ENCODE results near the gene MICAL1.
"Not testable (repeated sequence)": the region's sequence is repeated elsewhere in the genome, so short reads cannot be mapped to it uniquely, and the experiment has no call there.

MICAL1 gene

GRCh38 chr6:109467696-109468095 lies 12.1 kb upstream of the MICAL1 start:
- Mint-ChIP-seq H3K9me3 (no peaks in the 10 kb centered on the region), H3K36me3 (ENCODE audit: low read depth) (peaks cover 90% of the 10 kb centered on the region), H3K27me3 (no peaks in the 10 kb centered on the region), H3K4me1 (ENCODE audit: low read depth) (peaks cover 14% of the 10 kb centered on the region), H3K27ac (no peak overlapping the region), H3K4me3 (no peak overlapping the region)
- intact Hi-C loops (cut with micrococcal nuclease) = no loop called here

- Mint-ChIP-seq H3K4me1 (ENCODE audit: low read depth) (peaks cover 7% of the 10 kb centered on the region), H3K4me3 (no peak overlapping the region), H3K36me3 (ENCODE audit: low read depth) (peaks cover 89% of the 10 kb centered on the region), H3K9me3 (no peaks in the 10 kb centered on the region), H3K27ac (no peak overlapping the region), H3K27me3 (no peaks in the 10 kb centered on the region)
- intact Hi-C loops (cut with micrococcal nuclease) = no loop called here
Observed at GRCh38 chr6:109466212-109466923, 10.8 kb upstream of the MICAL1 start.

DNA sequence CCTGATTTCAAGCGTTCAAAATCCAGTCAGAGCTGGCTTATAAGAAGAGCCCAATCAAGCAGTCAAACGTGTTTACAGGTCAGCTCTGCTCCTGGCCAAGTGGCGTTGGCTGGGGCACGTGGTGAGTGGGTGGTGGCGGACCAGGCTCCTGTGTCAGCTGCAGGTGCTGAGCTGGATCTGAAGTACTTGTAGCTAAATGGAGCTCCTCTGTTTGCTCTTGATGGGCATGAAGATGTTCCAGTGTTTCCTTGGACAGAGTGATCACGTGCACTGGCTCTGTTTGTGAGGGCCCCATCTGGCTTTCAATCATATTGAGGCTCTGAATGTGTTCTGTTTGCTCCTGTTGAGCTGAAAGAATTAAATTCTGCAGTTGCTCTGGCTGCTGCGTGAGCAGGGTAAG lies 10.2 kb upstream of the MICAL1 start:
- H3K27ac Mint-ChIP-seq = no peak overlapping the region

DNA sequence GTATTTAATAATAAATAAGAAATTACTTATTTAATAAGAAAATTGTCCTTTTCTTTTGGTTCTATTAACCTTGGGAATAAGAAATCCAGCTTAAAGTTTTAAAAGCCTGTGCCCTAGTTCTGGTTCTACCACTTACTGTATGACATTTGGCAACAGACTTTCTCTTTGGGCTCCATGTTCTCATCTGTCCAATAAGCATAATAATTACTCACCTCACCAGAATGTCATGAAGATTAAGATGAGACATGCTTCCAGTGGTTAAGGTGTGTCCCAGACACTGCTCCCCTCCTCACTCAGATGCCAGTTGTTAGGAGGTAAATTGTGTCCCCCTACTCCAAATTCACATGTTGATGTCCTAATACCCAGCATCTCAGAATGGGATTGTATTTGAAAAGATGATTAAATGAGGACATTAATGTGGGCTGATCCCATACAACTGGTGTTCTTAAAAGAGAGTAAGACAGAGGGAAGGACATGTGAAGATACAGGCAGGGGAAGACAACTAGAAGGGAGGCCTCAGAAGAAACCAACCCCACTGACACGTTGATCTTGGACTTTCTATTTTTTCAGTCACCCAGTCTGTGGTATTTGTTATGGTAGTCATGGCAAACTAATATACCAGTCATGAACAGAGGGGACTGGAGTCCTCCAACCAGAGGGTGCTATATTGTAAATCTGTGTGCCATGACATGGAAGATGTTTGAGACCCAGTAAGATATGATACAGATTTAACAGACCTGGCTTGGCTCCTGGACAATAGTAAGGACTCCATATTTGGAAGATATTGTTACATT lies 6.4 kb upstream of the MICAL1 start:
- intact Hi-C loops (cut with micrococcal nuclease) = no loop called here
- Mint-ChIP-seq H3K9me3 (no peaks in the 10 kb centered on the region), H3K27me3 (no peaks in the 10 kb centered on the region), H3K36me3 (ENCODE audit: low read depth) (peaks cover 52% of the 10 kb centered on the region), H3K27ac (no peak overlapping the region), H3K4me3 (no peak overlapping the region), H3K4me1 (ENCODE audit: low read depth) (peaks cover 27% of the 10 kb centered on the region)

More for the DNA sequence above, 10.2 kb upstream of the MICAL1 start:
- intact Hi-C loops (cut with micrococcal nuclease) = no loop called here
- Mint-ChIP-seq H3K27me3 (no peaks in the 10 kb centered on the region), H3K4me1 (ENCODE audit: low read depth) (peaks cover 7% of the 10 kb centered on the region), H3K36me3 (ENCODE audit: low read depth) (peaks cover 89% of the 10 kb centered on the region), H3K4me3 (no peak overlapping the region), H3K9me3 (no peaks in the 10 kb centered on the region)

- H3K4me1 Mint-ChIP-seq (ENCODE audit: low read depth) = peaks cover 34% of the 10 kb centered on the region
- H3K27me3 Mint-ChIP-seq; H3K27ac Mint-ChIP-seq; intact Hi-C loops (cut with micrococcal nuclease); H3K9me3 Mint-ChIP-seq; H3K4me3 Mint-ChIP-seq: not testable (repeated sequence)
- H3K36me3 Mint-ChIP-seq (ENCODE audit: low read depth) = peaks cover 45% of the 10 kb centered on the region
Observed at GRCh38 chr6:109461205-109461604, 5.6 kb upstream of the MICAL1 start.

DNA sequence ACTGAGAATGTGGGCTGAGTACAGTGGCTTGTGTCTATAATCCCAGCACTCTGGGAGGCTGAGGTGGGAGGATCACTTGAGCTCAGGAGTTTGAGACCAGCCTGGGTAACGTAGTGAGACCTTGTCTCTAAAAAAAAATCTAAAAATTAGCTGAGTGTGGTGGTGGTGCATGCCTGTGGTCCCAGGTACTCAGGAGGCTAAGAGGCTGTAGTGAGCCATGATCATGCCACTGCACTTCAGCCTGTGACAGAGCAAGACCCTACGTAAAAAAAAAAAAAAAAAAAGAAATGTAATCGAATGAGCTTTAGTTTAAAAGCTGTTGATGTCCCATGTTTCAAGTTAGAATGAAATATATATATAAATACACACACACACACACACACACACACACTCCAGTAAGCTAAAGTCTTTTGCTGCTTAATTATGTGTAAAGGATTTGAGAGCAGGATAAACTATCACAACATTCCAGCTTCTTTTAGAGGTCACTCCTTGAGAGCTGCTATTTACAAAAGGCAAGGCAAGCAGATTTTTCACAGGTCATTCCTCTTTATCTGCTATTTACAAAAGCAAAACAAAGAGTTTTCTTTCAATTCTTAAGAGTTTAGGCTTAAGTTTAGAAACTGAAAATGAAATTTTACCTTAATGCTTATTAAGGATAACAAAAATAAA lies 4.7 kb upstream of the MICAL1 start:
- Mint-ChIP-seq H3K36me3 (ENCODE audit: low read depth) (peaks cover 39% of the 10 kb centered on the region), H3K27ac (no peak overlapping the region), H3K4me3 (no peak overlapping the region), H3K4me1 (ENCODE audit: low read depth) (peaks cover 38% of the 10 kb centered on the region), H3K9me3 (no peaks in the 10 kb centered on the region), H3K27me3 (no peaks in the 10 kb centered on the region)
- intact Hi-C loops (cut with micrococcal nuclease) = no loop called here

- peak overlapping the region; percentile 38 for H3K27ac Mint-ChIP-seq
- H3K27me3 Mint-ChIP-seq = no peaks in the 10 kb centered on the region
- H3K4me3 Mint-ChIP-seq = no peak overlapping the region
- intact Hi-C loops (cut with micrococcal nuclease) = no loop called here
- H3K4me1 Mint-ChIP-seq (ENCODE audit: low read depth) = peaks cover 50% of the 10 kb centered on the region
- no peaks in the 10 kb centered on the region for H3K9me3 Mint-ChIP-seq
- peaks cover 40% of the 10 kb centered on the region for H3K36me3 Mint-ChIP-seq (ENCODE audit: low read depth)
Observed at GRCh38 chr6:109458774-109459531, 3.4 kb upstream of the MICAL1 start.

DNA sequence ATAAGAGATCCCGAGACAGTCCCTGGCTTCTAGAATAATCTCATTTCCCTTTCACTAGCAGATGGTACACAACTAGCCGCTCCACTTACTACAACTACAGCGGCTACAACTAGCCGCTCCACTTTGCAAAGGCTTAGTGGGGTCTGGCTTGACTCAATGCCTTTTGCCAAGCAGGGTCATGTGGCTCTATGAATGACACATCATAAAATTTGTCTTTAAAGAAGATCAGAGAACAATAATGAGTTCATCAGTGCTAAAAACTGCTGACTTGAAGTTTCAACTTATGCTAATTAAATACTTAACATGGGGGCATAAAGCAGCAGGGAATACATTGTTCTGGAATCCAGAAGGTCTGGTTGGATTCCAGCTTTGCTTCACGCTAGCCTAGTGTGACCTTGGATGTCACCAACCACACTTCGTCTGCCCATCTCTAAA lies 2.0 kb upstream of the MICAL1 start:
- Mint-ChIP-seq H3K27ac (peak overlapping the region; percentile 55), H3K36me3 (ENCODE audit: low read depth) (peaks cover 47% of the 10 kb centered on the region), H3K9me3 (no peaks in the 10 kb centered on the region), H3K4me3 (no peak overlapping the region), H3K27me3 (no peaks in the 10 kb centered on the region), H3K4me1 (ENCODE audit: low read depth) (peaks cover 61% of the 10 kb centered on the region)
- intact Hi-C loops (cut with micrococcal nuclease) = no loop called here

DNA sequence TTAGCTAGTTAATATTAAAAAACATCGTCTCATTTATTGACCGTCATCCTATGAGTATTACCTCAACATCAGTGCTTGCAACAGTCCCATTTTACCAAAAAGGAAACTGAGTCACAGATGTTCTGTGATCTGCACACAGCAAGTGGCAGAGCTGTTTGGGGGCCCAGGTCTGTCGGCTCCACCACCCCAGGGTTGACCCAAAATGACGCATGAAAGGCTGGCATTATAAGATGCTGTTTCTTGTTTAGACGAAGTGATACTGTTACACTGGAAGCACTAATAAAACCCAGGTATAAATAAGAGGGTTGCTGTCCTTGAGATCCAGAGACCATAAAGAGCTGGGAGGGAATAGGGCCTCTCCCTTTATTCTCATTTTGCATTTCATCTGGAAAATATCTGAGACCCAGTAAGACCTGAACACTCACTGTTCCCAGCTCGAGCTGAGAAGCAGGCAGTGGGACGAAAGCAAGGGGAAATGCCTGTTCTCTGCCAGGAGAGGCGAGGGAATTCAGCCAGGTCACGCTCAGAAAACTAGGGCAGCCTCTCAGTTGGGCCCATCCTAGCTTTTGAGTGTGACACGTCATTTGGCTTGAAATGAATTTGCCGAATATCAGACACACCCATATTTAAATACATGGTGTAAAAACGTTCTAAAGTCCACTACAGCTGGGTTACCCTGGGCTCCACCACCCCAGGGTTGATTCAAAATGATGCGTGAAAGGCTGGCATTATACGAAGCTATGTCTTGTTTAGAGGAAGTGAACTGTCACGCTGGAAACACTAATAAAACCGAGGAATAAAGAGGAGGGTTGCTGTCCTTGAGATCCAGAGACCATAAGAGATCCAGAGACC lies 1.4 kb upstream of the MICAL1 start:
- Mint-ChIP-seq H3K4me3 (peak overlapping the region; percentile 96), H3K36me3 (ENCODE audit: low read depth) (peaks cover 47% of the 10 kb centered on the region), H3K27ac (peak overlapping the region; percentile 95), H3K27me3 (no peaks in the 10 kb centered on the region), H3K4me1 (ENCODE audit: low read depth) (peaks cover 67% of the 10 kb centered on the region), H3K9me3 (no peaks in the 10 kb centered on the region)
- intact Hi-C loops (cut with micrococcal nuclease) = no loop called here

GRCh38 chr6:109456111-109456583 lies 575 bp upstream of the MICAL1 start:
- H3K27ac Mint-ChIP-seq = peak overlapping the region; percentile 95
- no peaks in the 10 kb centered on the region for H3K27me3 Mint-ChIP-seq
- peak overlapping the region; percentile 96 for H3K4me3 Mint-ChIP-seq
- intact Hi-C loops (cut with micrococcal nuclease) = no loop called here
- H3K36me3 Mint-ChIP-seq (ENCODE audit: low read depth) = peaks cover 48% of the 10 kb centered on the region
- no peaks in the 10 kb centered on the region for H3K9me3 Mint-ChIP-seq
- peaks cover 72% of the 10 kb centered on the region for H3K4me1 Mint-ChIP-seq (ENCODE audit: low read depth)

GRCh38 chr6:109454496-109455436 lies 806 bp downstream of the MICAL1 start:
- peak overlapping the region; percentile 95 for H3K27ac Mint-ChIP-seq
- H3K36me3 Mint-ChIP-seq (ENCODE audit: low read depth) = peaks cover 58% of the 10 kb centered on the region
- no peaks in the 10 kb centered on the region for H3K9me3 Mint-ChIP-seq
- H3K27me3 Mint-ChIP-seq = no peaks in the 10 kb centered on the region
- intact Hi-C loops (cut with micrococcal nuclease) = loop anchor here (2.0 kb wide), 2 partner anchors 14 to 28 kb away; partner anchors contain the start of genes PPIL6, SMPD2 and ZBTB24
- peak overlapping the region; percentile 96 for H3K4me3 Mint-ChIP-seq
- peaks cover 79% of the 10 kb centered on the region for H3K4me1 Mint-ChIP-seq (ENCODE audit: low read depth)

Measured in dendritic cell treated with granulocyte-macrophage colony-stimulating factor and Interleukin-4, amounts not matched to agents 40 ng/mL and 50 ng/mL, for 4 days (primary cell).